Measurements from ENCODE around the gene INSYN1. TPM values are rescaled to one million over a fixed set of nuclear protein-coding genes. Genes with fewer than 3 reads are reported as not detected.

INSYN1 gene
- total and polyA plus RNA-seq, 2 of the 13 experiments (the other 11 are each of a cell fraction or from before 2014, with no cell fraction given), result not detected

GRCh38 chr15:73794443-73795133 is 41.4 kb upstream of the INSYN1 start:
- H3K27ac ChIP-seq (ENCODE audit: extremely low read length, insufficient read depth, low read length), result no peak overlapping the region
- H3K79me2 ChIP-seq (ENCODE audit: insufficient read depth, low read length), result no peaks in the 10 kb centered on the region
- BruUV-seq (replicated peaks), result no TSS peak
- ChIA-PET CTCF (ENCODE audit: low intra/inter-chr PET ratio, low total read pairs) (no interaction called here), POLR2A (no interaction called here)
- no peak overlapping the region for H3K4me2 ChIP-seq (ENCODE audit: low read depth, low read length)
- intact Hi-C loops (cut with micrococcal nuclease; ENCODE audit: unreplicated experiment) (no loop called here), in situ Hi-C loops (cut with HindIII; ENCODE audit: extremely low pct_ligation_motif_present, low pct_unique_long_range_greater_than_20kb) (no loop called here)
- H3K27me3 ChIP-seq (ENCODE audit: control insufficient read depth in 1 of 2, insufficient read depth in 2 of 2, low read length in 2 of 2), result peaks cover 1 to 8% of the 10 kb centered on the region in 2 experiments; a peak in 2 of 5 replicates
- no peaks in the 10 kb centered on the region for H3K36me3 ChIP-seq (replicated peaks in 1 of 2; ENCODE audit: control insufficient read depth in 1 of 2, insufficient read depth in 2 of 2, low read length in 2 of 2)
- no peak overlapping the region for H3K9ac ChIP-seq (ENCODE audit: insufficient read depth, low read depth, low read length)
- H4K20me1 ChIP-seq (ENCODE audit: insufficient read depth, low read length), result no peaks in the 10 kb centered on the region
- H3K4me3 ChIP-seq (replicated peaks in 1 of 3; ENCODE audit: insufficient read depth in 1 of 3, low read depth in 2 of 3, low read length in 3 of 3), result no peak overlapping the region
- TF ChIP-seq CTCF (CRISPR knock-in tag; IDR thresholded peaks at IDR 0.05) (no peak), GLMP (CRISPR knock-in tag; IDR thresholded peaks at IDR 0.05; ENCODE audit: borderline replicate concordance) (no peak), ZNF160 (CRISPR knock-in tag; IDR thresholded peaks at IDR 0.05) (no peak), ZNF143 (CRISPR knock-in tag; IDR thresholded peaks at IDR 0.05) (peak; percentile 60; the same call in 1 of the 2 replicates), PAWR (CRISPR knock-in tag; IDR thresholded peaks at IDR 0.05; ENCODE audit: borderline replicate concordance) (no peak), RXRB (CRISPR knock-in tag; IDR thresholded peaks at IDR 0.05; ENCODE audit: borderline replicate concordance) (no peak), THAP11 (CRISPR knock-in tag; IDR thresholded peaks at IDR 0.05) (0 out of 2 replicates have a peak, but pooled peaks have one; percentile 34), CBX2 (IDR thresholded peaks at IDR 0.05; ENCODE audit: low read depth, low read length) (no peak), CBX2 (CRISPR knock-in tag; IDR thresholded peaks at IDR 0.05; ENCODE audit: low read depth) (no peak), ZNF337 (CRISPR knock-in tag; IDR thresholded peaks at IDR 0.05; ENCODE audit: borderline replicate concordance, low read depth) (no peak)
- peaks cover 18% of the 10 kb centered on the region for H3K4me1 ChIP-seq (ENCODE audit: insufficient read depth, low read length)
- no peak overlapping the region for H2AFZ ChIP-seq (ENCODE audit: low read length)
- WGBS (ENCODE audit: low lambda C conversion rate), result 28% methylated on average over 4 of the region's 6 CpGs
- DNase-seq (ENCODE audit: low spot score) (no peak), ATAC-seq (no peak), FAIRE-seq (no peak)
- H3K9me3 ChIP-seq (ENCODE audit: low read length), result no peaks in the 10 kb centered on the region

Measured in HepG2 (cell line).